NCI-H774 (cell line): ENCODE measurements around the gene UBE2V1.
"Not testable (repeated sequence)": the region's sequence is repeated elsewhere in the genome, so short reads cannot be mapped to it uniquely, and the experiment has no call there.

Experiments
- DNase-seq: peaks from one replicate; lab custom pipeline; 2025; lab: John Stamatoyannopoulos, UW

The UBE2V1 gene

DNA sequence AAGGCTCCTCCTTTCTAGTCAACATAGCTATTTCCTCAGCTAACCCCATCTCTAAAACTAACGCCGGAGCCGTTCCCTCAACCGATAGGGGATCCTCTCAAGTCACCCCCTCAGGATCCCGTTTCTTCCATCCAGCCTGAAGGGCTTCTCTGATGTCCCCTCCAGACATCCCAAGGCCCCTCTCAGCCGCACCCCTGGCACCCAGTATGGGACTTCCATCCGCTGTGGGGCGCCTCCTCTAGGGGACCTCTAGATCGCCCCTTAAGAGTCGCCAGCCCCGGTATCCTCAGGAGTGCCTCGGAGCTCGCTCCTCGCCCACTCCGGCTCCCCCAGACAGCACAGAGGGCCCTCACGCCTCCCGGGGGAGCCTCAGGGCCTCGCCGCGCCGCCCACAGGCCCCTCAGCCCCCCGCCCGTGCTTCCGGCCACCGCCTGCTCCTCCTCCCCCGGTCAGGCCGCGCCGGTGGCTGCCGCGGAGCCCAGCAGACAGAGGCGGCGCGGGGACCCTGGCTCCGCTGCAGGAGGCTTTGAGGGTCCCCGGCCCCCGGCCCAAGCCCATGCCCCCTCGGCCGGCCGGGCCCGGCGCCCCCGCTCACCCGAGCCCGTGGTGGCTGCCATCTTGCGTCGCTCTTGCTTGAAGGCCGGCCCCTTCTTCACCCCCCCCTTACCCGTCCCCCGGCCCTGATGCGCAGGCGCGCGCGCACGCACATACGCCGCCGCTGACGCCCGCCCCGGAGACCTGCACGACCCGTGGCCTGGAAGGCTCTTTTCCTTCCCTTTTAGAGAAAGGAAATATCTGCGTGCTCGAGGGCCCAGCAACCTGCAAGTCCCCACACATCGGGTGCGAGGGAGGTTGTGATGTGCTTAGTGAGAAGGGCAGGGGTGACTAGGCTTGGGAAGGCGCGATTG, at the start of gene UBE2V1:
TSS of gene UBE2V1 (minus strand) at position 639 of the 908 bp plus-strand sequence. CDS start at position 617, 22 bp downstream.
- peak; percentile 77 for DNase-seq

DNA sequence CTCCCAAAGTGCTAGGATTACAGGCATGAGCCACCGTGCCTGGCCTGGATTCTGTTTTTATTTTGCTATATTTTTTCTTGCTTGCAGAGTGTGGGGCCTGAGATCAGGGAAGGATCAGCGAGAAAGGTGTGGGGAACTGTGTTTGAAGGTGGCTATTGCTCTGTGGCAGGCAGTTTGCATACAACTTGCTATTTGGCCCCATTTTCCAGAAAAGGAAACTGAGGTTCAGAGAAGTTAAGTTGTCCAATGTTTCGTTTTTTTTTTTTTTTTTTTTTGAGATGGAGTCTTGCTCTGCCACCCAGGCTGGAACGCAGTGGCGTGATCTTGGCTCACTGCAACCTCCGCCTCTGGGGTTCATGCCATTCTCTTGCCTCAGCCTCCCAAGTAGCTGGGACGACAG, 48.5 kb upstream of the UBE2V1 start:
- DNase-seq = not testable (repeated sequence)

DNA sequence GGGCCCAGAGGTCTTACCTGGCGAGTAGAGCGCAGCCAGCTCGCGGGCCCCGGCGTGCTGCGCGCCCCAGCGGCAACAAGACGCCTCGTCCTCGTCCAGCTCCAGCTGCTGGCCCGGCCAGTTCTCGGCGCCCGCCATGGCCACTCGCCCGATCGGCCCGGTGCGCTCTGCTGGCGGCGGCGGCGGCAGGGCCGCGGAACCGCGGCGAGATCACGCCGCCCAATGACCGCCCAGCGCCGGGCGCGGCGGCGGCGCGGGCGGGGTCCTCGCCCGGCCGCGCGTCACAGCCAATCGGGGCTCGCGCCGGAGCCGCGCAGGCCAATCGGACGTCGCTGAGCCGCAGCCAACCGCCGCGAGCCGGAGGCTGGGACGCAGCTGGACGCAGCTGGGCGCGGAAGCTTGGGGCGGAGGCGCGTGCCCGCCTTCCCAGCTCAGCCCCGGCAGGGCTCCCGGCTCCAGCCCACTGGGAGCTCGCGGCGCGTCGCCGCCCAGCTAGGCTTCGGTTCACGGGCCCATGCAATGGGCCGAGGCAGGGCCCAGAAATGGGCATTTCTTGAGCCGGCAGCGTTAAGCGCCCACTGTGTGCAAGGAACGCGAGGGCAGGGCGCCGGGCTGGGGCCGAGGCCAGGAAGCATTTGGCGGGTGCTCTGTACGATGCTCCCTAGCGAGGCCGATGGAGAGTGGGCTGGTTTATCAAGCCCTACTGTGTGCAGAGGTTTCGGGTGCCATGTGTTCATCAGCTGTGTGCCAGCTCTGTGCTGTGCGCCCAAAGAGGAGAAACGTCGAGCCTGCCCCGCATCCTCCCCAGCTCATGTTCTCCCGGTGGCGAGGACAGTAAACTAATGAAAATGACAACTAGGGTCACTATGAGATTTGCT, 40.8 kb upstream of the UBE2V1 start, which contains the start of gene PEDS1:
TSS of gene PEDS1 (minus strand) at position 224 of the 878 bp plus-strand sequence. CDS start at position 138, 86 bp downstream.
- peak; percentile 91 for DNase-seq

DNA sequence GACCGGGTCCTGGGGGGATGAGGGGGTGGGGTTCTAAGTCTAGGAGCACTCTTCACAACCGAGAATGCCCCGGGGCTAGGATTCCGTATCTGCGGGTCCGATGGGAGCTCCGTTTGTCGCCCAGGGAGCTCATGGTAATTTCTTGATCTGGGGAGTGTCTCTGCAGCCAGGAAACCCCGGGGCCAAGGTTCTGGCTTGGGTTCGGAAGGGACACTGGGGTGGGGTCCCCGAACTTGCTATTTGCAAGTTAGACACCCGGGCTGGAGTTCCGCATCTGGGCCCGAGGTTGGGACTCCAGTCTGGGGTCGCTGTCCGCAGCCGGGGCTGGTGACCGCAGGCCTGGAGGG, 40.2 kb upstream of the UBE2V1 start:
- no peak for DNase-seq

DNA sequence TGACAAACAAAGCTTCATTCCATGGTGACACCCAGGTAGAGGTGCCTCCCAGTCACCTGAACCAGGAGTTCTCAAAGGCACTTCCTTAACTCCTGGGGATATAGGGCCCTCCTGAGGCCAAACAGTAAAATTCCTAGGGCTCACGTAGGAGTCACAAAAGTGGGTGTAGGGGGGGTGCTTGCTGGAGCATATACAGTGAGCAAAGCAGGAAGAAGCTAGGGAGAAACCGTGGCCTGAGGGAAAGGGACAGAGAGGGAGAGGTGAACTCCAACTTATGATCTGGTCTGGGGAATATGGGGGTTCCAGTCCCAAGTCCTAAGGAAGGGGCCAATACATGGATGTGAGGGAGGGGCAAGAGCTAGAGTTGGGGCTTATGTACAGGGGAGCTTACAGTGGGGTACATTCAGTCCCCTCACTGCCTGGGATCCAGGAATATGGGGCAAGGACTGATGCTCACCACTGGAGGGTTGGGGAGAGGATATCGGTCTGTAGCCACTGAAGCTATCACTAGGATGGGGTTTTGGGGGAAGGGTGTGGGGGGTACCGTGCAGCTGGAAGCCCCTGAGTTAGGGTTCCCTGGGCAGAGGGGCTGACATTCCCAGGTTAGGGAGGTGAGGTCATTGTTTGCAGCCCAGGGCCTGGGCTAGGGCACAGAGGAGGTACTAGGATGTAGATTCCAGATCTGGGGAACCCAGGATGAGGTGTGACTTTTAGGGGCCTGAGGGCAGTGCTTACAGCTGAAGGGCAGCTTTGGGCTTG, 39.6 kb upstream of the UBE2V1 start:
- no peak for DNase-seq

DNA sequence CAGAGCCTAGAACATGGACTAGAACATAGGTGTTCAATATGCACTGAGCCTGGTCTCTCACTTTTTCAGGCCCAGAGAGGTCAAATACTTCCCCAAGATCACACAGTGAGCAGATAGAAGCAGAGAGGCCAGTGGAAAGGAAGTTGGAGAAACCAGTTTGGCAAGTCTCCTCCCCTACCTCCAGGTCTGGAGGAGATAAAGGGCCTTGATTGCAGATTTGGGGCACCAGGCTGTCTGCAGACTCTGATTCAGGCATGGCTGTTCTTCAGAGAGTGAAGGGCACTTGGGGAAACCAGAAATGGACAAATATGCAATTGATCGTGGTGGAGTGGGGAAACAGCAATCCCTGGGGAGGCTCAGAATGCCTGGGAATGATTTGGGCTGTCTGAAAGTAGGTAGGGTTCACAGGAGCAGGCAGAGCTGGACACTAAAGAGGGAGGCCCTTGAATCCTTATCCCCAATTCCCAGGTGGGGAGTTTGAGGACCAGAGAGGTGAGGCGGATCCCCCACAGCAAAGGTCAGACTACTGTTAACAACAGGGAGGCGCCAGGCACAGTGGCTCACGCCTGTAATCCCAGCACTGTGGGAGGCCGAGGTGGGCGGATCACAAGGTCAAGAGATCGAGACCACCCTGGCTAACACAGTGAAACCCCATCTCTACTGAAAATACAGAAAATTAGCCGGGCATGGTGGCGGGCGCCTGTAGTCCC, 38.2 kb upstream of the UBE2V1 start:
- no peak for DNase-seq

DNA sequence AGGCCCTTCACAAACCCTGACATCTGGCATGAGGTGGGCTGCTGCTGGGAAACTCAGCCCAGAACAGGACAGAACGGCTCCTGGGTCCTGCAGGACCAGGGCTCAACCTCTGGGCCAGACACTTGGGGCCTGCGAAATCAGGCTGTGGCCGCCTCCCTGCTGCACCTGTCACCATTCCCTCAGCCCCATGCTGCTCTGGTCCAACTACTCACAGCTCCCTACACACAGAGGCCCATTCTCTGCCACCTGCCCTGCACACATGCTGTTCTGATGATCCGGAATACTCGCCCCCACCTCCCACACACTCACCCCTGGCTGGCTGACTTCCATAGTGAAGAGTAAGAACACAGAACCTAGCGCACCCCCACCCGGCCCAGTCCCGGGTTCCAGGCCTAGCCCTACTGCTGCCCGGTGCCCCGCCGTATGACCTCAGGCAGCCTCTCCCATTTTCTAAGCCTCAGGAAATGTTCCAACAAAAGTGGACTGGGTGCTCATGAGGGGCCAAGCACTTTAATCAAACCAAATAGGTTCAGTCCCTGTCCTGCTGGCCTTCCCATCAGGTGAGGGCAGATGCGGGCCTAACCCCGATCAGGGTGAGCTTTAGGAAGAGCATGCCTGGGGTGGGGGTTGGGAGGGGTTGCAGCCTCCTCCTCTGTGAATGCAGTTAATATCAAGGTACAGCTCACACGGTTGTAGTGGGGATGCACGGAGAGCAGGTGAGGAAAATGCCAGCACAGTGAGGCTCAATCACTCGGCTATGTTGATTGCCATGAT, 36.7 kb upstream of the UBE2V1 start:
- no peak for DNase-seq

DNA sequence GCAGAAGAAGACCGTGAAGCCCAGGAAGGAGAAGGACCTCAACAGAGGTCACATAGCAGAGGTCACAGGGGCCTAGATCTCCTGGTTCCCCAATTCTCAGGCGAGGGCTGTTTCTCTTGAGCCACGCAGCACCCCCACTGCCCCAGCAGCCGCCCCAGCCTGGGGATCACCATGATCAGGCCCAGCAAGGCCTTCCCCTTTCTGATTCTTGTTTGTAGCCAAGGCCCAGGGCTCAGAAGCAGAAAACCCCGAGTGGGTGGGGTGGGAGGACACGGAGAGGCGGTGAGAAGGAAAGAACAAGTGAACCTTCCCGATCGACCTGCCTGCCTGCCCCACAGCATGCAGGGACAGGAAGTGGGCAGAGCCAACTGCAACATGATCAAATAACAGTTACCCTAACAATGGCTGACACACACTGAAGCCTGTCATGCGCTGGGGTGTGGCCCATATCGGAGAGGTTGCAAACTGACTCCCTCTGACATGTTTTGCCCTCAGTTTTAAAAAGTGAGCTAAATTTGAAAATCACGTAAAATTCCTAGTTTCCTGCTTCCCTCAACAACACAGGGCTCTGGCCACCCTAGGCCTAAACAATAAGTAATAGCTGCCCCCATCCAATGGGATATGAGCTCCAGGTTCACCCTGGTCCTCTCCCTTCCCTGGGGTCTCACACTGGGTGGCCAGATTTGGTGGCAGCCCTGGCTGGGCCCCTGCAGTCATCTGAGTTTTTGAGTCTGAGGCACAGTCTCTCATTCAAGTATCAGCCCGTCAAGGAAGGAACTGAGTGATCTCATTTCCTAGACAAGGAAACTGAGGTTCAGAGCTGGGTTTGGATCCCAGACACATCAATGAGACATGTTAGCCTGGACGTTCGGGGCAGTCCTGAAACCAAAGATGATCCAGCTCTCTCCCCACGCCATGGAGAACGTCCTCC, 34.0 kb upstream of the UBE2V1 start:
- no peak for DNase-seq

DNA sequence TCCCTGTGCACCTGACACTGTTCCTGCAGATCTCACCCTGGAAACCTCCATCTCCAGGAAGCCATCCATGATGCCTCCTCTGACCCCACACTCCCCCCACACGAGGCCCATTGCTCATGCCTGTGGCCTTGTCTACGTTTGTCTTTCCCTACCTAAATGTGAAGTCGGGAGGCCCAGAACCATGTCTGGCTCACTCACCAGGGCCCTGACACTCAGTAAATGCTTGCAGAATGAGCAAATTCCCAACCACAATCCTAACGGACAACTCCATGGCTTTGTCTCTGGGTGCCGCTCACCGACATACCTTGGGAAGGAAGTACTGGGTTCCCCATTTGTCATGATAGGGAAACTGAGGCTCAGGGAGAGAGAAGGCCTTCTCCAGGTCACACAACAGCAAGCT, 33.3 kb upstream of the UBE2V1 start:
- no peak for DNase-seq

DNA sequence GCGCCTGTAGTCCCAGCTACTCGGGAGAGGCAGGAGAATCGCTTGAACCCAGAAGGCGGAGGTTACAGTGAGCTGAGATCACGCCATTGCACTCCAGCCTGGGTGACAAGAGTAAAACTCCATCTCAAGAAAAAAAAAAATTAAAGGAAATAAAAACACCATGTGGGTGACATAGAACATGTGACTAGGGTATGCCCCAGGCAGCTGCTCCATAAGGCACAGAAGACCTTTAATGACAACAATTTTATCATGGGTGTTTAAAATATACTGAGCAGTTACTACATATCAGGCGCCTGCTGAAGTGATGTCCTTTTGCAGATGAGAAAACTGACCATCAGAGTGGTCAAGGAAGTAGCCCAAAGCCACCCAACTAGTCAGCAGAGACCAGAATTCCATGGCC, 32.6 kb upstream of the UBE2V1 start:
- DNase-seq = no peak

DNA sequence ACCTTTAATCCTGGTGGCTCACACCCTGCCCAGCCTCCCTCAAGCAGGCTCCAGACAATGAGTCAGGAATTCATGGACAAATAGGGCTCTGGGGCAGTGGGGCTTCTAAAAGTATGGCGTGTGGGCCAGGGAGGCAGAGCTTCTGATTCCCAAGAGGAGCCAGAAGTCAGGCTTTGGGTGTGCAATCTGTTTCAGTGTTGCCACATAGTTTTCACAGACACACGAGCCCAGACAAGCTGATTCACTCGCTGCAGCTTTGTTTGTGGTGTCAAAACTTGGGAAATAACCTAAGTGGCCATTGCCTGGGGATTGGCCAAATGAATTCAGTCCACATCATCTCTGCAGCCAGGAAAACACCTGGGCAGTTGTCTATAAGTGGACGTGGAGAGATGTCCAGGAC, 31.4 kb upstream of the UBE2V1 start:
- DNase-seq = no peak

DNA sequence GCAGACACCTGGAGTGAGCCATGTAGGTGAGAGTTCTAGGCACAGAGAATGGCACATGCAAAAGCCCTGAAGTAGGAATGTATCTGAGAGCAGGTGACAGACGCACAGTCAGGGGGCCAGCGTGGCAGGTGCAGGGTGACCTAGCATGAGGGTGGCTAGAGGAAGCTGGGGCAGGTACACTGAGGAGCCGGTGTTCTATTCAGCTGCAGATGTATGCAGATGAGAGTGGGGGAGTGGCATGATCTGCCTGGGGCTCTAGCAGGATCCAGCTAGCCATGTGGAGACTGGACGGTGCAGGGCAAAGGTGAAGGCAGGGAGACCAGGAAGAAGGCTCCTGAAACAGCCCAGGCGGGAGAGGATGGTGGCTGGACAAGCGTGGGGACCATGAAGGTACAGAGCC, 29.9 kb upstream of the UBE2V1 start:
- DNase-seq = peak; percentile 90

DNA sequence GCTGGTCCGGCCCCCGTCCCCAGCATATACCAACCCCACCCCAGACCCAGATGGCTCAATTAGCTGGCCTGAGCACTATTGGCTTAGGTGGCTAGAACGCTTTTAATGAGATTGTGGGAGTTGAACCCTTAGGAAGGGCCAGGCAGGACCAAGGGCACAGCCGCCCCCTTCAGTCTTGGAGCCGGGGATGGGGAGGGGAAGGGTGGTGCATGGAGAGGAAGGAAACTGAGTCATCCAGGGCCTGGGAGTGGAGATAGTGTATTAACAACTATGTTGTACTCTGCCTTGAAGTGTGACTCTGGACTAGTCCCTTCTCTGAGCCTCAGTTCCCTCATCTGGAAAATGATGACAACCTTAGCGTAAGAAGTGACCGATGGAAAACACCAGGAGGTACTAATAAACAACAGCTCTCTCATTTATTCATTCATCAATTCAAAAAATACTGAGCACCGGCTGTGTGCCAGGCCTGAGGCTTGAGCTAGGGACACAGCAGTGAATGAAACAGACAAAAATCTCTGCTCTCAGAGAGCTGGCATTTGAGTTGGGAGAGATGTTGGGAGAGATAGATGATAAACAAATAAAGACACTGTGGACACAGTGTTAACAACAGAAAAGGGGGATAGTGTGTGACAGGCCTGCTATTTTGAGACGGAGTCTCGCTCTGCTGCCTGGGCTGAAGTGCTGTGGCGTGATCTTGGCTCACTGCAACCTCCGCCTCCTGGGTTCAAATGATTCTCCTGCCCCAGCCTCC, 29.0 kb upstream of the UBE2V1 start:
- no peak for DNase-seq

DNA sequence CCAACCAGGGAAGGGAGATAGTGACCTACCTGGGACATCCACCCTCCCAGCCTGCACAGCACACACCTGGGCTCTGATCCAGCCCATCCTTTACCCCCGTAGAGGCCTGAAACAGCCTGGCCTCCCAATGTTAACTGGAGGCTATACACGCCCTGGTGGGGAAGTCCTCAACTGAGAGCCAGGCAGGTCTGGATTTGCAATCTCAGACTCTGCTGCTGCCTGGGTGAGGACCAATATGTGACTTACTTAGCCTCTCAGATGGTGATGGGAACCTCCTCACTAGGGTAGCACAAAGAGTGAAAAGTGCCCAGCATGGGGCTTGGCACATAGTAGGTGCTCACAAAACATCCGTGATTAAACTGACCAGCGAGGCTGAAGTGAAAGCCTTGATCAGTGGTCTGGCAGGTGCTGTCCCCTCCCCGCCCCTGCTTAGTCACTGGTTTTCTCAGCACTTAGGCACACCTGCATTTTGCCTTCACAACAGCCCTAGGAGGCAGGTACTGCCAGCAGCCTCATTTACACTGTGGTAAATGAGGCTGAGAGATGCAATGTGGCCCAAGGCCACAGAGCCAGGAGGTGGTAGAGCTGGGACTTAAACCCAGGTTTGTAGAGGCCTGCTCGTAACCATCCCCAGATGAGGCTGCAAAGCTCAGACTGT, 28.2 kb upstream of the UBE2V1 start:
- DNase-seq = peak; percentile 38

DNA sequence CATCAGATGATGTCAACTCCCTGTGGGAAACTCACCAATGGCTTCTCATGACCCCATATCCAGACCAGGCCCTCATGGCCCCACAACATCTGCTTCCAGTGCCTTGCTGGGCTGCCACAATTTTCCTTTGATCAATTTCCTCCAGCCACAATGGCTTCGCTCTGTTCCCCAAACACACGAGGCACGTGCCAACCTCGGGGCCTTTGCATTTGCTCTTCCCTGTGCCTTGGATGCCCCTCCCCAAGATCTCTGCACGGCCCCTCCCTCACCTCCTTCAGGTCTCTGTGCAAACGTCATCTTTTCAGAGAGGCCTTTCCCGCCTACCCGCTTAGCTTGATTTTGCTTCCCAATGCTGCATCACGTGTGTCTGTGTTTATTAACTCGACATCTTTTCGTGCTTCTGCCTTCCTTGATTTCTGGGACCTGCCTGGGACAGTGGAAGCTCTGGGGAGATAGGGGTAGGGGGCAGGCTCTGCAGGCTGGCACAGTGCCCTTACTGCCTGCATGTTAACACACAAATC, 27.4 kb upstream of the UBE2V1 start:
- no peak for DNase-seq

DNA sequence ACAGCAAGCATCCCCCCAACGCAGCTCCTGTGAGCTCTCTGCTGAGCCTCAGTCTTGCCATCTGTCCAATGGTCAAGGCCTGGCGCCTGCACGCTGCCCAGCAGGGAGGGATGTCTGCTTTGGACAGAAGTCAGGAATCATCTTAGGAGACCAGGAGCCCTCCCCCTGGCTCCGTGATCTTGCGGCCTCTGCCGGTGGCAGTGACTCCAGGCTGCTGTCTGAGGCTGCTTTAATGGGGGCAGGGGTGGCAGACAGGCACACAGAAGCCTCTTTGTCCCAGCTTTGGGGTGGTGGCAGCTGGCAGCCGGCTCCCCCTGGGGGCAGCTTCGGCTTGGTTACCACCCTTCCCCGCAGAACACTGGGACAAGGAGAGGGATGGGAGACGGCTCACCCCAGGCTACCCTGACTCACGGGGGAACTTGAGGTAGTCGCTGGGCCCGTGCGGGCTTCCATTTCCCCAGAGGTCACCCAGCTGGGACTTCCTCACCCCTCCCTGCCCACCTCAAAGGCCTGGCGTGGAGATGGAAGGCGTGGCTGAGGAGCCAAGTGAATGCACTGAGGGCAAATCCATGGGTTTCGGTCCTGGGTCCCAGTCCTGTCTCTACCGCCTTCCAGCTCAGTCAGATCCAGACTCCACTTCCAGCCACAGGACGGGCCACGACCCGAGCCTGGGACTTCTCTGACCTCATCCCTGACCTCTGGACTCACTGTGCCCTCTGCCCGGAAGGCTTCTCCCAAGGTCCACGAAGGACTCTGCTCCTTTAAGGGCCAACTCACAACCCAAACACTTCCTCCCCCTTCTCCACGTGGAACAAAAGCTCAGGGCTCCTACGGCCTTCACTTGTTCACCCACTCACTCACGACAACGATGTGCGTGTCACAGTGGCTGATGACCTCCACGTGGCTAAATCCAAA, 25.8 kb upstream of the UBE2V1 start:
- no peak for DNase-seq

DNA sequence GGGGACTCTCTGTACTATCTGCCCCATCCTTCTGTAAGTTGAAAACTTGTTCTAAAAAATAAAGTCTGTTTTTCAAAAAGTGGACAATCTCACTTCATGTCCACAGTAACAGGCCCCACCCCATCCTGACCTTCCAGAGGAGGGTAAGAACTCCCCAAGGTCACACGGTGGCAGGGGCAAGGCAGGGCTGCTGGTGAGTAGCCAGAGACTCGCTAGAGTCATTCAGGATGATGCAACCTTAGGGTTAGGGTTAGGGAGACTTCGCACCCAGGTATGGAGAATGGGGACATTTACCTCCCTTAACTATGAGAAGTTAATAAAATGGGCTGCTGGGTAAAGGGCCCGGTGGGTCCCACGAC, 25.1 kb upstream of the UBE2V1 start:
- no peak for DNase-seq
